Stimulated activated CD8-positive, alpha-beta memory T cell treated with anti-CD3 and anti-CD28 coated beads, Interleukin-15, amount 100 ng/mL, for 24 hours (primary cell): ENCODE data around the gene LORICRIN.
"Not testable (repeated sequence)": the region's sequence is repeated elsewhere in the genome, so short reads cannot be mapped to it uniquely, and the experiment has no call there.

Experiments used
- DNase-seq: peaks from one replicate; pipeline ENCODE4 v3.0.0-alpha.2; 2020; ENCODE audit warnings: low read depth

LORICRIN gene, protein sequence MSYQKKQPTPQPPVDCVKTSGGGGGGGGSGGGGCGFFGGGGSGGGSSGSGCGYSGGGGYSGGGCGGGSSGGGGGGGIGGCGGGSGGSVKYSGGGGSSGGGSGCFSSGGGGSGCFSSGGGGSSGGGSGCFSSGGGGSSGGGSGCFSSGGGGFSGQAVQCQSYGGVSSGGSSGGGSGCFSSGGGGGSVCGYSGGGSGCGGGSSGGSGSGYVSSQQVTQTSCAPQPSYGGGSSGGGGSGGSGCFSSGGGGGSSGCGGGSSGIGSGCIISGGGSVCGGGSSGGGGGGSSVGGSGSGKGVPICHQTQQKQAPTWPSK

DNA sequence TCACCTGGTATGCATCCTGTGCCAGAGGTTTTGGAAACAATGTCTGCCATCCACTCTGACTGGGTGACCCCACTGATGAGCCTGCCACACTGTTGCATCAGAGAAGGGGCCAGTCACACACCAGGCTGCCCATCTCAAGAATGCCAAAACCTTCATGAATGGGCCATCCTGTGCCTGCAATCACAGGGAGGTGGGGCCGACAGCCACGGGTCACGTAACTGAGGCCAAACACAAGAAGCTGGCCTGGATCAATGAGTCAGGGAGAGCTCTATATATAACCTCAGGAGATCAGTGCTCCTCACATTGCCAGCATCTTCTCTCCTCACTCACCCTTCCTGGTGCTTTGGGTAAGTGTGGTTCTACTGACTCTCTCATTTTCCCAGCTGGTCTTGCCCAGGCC lies at the start of gene LORICRIN:
LORICRIN (plus strand) TSS at position 301 of the 400 bp plus-strand sequence. CDS start 1,263 bp downstream, outside the sequence.
- no peak for DNase-seq

DNA sequence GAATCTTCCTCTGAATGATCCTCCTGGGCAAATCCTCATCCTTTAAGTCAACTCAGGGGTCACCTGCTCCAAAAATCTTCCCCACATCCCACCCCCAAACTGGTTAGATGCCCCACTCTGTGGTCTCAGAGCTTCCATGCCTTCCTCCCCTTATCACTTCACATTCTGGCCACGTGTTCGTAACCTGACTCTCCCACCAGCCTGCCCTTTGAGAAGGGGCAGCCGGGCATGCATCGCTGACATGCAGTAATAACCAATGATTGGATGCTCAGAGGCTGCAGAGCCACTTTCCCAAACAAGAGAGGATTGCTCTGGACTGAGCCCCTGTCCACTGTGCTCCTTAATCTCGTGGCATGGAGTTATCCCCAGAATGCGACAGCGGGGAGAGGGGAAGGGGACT lies 49.3 kb upstream of the LORICRIN start:
- DNase-seq: no peak

DNA sequence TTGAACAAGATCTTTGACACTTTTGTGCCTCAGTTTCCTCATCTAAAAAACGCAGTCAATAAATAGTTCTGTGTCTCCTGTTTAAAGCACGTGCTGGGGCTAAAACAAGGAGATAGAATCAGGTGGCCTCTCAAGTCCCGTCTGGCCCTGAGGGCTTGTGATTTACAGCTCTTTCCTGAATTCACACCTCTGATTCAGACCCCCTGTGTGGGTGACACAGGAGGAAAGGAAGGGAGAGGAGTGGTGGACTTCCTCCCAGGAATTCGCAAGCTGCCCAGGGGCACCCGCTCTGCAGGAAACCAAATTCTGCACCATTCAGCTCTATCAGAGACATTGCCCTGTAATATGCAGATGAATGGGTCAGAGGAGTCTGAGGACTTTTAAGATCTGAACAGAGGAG lies 47.3 kb upstream of the LORICRIN start:
- no peak for DNase-seq

DNA sequence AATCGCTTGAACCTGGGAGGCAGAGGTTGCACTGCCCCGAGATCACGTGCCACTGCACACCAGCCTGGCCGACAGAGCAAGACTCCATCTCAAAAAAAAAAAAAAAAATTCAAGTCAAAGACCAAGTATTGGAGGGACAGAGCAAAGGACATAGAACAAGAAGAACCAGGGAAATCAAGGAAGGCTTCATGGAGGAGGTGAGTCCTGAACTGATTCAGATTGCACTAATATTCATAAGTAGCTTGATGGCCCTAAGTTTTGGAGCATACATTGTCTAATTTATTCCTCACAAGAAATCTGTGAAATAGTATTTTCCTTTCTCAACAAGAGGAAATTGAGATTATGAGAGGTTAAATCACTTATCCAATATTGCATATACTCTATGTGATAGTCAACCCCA lies 46.0 kb upstream of the LORICRIN start:
- no peak for DNase-seq

DNA sequence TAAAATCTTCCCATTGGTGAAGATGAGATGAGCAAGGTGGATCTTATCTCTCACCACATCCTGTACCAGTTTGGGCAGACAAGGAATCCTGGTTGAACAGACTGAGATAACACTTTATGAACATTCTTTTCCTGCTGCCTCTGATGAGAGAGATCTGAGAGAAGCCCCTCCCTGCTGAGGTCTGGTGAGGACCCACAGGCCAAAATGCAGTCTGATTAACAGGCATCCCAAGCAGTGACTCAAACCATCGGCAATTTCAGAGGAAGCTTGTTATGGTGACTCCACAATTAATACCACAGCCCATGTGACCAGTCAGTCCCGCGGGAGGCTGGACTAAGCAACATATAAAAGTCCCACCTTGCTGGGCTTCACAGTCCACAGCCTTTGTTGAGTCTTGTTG lies 42.3 kb upstream of the LORICRIN start, which contains the start of gene PRR9:
PRR9 (plus strand) TSS at position 373 of the 400 bp plus-strand sequence. CDS start 561 bp downstream, outside the sequence.
- DNase-seq: no peak

DNA sequence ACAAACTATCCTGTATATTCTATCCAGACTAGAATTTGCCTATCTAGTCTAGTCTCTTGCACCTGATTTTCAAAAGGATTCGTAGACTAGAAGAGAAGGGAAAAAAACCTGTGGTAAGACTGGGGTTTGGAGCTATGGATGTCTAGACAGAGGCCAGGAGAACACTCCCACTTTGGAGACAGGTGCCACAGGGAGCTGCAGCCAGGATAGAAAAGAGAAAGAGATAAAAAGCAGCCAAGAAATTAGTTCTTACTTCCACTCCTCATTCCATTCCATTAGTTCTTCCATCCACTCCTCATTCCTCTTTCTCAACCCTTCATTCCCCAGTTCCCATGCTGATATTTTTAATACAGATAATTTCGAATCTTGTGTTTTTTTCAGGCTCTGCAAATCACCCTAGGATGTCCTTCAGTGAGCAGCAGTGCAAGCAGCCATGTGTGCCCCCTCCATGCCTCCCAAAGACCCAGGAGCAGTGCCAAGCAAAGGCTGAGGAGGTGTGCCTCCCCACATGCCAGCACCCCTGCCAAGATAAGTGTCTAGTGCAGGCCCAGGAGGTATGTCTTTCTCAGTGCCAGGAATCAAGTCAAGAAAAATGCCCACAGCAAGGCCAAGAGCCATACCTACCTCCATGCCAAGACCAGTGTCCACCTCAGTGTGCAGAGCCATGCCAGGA lies 41.6 kb upstream of the LORICRIN start:
- DNase-seq: no peak

DNA sequence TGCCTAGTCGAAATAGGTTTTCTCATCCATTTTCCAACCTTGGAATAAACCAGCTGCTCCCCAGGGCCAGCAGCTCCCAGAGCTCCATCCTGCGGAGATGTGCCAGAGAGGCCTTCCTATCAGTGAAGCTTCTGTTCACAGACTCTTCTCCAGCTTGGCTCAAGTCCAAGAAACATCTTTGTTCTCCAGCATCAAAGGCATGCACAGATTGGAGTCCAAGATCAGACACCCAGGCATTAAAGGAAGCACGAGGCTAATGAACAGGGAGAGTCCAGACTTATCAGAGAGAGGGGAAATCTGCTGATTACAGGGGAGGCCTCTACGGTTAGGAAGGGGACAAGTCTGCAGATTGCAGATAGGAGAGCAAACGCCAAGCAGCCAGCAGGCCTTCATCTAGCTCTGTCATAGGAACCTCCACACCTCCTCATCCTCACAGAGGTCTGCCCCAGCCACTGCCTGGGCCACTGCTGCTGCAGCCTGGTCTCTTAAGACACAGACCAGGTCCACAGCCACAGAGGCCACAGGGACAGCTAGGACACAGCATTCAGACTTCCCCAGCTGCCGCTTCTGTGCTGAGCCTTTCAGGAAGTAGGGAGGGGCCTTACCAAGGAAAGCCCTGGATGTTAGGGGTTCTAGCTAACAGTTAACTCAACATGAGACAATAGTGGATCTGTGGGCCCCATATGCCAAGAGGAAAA lies 38.7 kb upstream of the LORICRIN start:
- no peak for DNase-seq

DNA sequence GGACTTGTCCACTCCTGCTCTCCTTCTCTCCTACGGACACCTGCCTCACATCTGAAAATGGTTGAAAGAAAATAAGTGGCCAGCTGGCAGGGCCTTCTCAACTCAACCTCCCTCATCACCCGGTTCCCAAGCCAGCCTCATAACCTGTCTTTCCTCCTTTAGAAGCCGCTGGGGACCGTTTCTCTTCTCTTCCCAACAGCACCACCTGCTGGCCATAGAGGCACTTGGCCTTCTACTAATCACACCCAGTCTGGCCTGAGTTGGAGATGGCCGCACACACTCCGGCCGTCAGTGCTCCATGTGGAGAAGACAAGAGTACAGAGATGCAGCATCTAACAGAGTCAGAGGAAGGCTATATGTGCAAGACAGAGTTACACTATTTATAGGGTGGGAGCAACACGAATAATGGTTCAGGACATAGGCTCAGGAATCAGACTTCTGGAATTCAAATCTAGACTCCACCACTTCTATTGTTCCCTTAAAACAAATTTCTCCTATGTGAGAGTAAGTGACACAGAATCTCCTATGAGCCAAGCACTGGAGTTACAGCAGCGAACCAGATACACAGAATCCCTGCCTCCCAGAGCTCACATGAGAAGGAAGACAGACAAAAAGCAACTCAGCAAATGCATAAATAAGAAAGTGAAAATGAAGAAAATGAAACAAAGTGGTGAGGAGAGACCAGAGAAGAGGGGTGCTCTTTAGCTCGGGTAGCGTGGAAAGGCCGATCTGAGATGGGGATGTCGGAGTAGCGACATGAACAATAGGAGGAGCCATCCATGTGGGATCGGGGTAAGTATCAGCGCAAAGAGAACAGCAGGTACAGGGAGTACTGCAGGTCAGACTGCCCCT lies 36.2 kb upstream of the LORICRIN start:
- not testable (repeated sequence) for DNase-seq

DNA sequence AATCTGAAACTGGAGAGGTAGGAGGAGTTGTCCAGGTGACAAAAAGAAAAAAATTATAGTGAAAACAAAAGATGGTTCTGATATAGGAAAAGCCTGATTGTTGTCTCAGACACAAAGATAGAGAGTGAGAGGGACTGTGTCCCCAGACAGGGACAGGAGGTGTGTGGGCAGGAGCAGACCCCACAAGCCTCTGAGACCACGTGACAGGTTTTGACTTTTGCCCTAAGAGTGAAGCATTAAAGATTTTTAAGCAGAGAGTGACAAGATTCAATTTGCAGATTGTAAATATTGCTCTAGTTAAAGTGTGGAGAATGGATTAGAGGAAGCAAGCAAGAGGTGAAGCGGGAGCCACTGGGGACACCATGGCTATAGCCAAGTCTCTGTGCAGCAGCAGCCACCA lies 31.7 kb upstream of the LORICRIN start:
- DNase-seq: no peak

DNA sequence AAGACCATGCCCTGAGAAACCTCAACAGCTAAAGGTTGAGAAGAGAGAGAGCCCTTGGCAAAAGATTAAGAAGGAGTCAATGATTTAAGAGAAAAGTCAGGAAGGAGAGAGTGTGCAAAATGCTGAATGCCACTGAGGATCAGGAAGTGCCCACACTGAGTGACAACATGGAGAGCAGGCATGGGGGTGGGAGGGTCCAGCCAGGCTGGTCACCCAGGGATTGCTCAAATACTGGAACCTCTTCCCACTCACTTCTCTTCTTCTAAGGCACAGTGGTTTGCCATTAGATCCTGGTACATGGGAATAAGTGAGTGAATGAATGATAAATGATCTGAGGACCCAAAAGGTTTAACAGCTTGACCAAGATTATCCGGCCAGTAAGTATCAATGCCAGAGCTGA lies 31.0 kb upstream of the LORICRIN start:
- DNase-seq: no peak

DNA sequence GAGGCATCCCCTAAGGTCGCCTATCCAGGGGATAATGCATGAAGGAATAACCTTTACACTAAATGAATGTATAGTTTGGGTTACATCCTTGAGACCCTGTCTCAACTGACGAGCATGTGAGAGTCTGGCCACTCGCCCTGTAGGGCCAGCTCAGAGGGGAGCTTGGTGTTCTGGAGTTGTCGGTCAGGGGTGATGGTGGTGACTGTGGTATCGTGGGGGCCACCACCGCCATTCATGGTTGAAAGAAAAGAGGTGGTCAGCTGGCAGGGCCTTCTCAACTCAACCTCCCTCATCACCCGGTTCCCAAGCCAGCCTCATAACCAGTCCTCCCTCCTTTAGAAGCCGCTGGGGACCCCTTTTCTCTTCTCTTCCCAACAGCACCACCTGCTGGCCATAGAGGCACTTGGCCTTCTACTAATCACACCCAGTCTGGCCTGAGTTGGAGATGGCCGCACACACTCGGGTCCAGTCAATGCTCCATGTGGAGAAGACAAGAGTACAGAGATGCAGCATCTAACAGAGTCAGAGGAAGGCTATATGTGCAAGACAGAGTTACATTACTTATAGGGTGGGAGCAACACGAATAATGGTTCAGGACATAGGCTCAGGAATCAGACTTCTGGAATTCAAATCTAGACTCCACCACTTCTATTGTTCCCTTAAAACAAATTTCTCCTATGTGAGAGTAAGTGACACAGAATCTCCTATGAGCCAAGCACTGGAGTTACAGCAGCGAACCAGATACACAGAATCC lies 30.2 kb upstream of the LORICRIN start:
- DNase-seq: not testable (repeated sequence)

DNA sequence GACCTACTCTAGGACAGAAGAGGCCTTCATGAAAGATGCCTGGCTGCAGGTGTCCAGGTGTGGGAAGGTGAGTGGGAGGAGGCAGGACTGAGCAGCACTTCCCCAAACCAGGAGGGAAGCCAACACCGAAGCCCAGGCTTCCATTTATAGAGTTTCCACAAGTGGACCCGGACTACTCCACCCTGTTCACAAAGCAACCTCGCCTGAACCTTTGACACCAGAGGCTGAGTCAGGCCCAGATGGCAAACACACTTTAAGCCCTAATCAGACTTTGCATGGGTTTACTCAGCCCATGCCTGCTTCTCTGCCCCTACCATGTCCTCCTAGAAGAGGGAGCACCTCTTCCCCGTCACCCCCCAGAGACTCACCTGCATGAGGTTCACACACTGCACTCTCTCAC lies 28.1 kb upstream of the LORICRIN start:
- DNase-seq: no peak

DNA sequence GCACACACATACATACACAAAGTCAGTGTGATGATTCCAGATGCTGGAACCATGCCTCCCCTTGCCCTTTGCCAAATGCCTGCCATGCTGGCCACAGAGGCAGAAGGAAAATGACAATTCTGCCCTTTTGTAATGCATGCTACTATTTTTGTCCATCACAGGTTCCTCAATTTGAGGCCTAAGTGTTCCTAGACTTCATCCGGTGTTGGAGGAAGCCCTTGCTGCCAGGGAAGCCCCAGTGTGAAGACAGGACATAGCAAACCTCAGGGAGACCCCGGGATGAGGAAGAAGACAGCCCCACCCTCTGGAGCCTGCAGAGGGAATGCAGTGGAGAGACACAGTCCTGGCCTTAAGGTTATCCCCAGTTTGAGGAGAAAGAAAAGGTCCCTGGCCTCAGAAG lies 27.7 kb upstream of the LORICRIN start:
- no peak for DNase-seq

DNA sequence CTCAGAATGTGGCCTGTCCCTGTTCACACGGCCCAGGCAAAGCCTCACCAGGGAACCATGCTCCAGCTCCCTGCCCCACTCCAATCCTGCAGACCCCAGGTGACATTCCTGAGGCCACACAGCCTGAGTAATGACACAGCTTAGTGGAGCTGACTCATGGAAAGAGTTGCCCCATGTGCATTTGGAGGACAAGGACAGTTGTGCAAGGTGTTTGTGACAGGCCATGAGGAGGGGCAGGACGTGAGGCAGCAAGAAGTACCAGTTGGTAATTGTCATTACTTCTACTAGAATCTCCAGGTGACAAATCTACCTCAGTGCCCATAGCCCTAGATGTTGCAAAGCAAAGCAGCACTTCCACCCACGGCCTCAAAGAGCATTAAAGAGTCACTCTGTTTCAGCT lies 26.9 kb upstream of the LORICRIN start:
- no peak for DNase-seq

DNA sequence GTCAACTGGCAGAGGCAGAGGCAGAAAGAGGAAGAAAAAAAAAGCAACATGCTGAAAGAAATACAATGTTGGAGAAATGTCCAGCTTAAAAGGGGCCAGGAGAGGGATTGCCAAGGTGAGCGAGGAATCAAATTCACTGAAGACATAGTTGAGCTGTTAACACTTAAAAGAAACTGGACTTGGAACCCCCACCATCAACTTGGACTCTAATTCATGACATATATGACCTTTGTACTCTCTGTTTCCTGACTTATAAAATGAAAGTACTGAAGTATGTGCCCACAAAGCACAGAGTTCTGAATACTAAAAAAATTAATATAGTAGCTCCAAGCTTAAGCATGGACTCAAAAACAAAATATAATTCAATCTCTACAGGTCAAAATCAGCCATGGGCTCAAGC lies 26.0 kb upstream of the LORICRIN start:
- DNase-seq: no peak

DNA sequence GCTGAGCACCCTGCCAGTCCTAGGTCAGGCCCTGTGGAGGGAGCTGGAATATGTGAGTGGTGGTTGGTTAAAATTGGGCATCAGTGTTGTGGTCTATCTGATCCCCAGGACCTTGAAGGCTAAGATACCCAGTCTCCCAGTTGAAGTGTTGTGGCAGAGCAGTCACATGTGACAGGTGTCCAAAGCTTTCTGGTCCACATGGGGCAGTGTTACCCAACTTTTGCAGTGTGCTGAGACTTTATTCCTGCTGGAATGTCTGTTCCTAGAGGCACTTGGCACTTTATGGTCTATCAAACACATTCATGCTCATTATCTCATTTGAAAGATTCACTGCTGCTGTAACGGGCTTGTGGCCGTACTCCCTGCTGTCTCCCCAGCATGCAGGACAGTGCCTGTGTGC lies 21.0 kb upstream of the LORICRIN start:
- DNase-seq: no peak

DNA sequence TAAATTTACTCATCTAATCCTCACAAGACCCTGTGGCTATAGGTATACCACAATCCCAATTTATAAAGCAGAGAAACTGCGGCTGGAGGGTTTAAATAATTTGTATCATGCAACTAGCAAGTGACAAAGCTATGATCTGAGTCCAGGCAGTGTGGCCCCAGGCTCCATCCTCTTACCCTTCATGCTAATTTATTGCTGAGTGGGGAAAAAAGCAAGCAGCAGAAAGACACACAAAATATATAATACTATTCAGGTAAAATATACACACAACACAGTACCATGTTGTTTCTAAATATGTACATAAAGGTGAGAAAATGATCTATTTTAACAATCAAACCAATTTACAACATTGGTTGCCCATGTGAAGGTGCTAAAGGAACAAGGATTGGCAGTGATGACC lies 17.3 kb upstream of the LORICRIN start:
- no peak for DNase-seq

DNA sequence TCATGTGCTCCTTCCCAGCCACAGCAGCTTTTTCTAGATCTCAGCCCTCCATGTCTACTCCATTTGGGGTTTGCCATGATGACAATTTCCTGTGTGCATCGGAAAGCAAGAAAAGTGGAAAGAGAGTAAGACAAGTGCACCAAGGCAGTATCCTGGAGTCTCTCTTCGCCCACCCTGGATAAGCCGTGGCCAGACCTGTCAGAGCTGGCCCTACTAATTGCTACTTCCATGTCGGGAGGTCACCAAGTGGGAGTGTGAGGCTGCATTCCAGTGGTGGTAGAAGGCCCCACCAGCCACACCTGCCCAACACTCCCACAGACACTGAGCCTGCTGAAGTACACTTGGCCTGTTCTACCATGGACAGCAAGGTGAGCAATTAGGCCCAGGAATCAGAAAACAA lies 14.0 kb upstream of the LORICRIN start:
- DNase-seq: no peak

DNA sequence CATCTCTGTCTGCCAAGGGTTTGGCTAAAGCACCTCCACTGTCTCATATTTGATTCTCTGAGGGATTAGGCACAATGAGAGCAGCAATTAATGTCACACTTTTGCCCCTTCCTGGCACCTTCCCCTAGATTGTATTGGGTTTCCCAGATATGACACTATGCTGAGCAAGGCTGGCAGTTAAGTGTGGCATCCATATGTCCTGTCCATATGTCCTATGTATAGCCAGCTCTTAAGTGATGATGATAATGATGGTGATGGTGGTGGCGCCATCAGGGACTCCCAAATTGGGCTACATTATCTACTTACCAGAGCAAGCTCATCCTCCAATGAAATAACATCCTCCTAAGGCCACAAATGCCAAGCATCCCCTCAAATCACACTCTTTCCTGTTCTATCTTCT lies 13.5 kb upstream of the LORICRIN start:
- DNase-seq: no peak

DNA sequence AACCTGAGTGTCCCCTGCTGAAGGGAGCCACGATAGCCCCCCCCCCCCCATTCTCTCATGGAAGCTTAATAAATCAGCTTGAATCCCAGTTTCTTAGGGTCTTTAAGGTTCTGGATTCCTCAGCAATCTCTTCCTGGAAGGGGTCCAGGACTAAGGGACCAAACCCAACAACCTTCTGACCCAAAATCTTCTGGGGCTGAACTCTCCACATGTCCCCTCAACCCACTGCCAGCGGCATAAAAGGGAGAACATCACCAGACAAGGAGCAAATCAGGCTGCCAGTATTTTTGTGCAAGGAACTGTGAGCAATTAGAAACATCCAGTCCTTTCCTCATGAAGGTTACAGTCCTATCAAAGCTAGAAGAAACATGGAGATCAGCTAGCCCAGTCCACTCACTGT lies 12.7 kb upstream of the LORICRIN start:
- no peak for DNase-seq

DNA sequence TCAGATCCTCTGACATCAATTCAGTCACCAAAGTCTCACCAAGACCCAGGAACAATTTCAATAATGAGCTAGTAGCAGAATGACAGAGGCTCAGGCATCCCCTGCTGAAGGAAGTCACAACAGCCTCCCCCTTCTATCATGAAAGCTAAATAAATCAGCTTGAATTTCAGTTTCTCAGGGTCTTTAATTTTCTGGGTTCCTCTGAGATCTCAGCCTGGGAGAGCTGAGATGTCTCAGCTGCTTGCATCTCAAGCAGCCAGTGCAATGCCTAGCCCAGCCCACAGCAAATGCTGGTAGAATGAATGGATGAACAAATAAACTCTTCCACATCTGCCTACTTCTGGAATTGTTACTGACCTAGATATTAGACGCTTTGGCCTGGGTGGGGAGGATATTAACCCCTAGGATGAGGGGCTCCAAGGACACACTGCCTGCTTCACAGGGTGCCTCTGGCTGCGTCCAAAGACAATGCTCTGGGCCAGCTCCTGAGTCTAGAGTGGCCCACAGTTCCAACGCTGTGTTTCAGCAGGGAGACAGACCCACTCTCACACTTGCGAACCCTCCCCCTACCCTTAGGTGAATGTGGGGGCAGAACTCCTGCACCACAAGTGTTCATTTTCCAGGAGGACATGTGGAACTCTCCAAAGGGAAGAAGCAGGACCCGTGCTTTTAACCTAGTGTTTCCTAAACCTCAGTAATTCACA lies 11.2 kb upstream of the LORICRIN start:
- DNase-seq: no peak
